Measurements from ENCODE around the gene PPP1R1C.

DNA sequence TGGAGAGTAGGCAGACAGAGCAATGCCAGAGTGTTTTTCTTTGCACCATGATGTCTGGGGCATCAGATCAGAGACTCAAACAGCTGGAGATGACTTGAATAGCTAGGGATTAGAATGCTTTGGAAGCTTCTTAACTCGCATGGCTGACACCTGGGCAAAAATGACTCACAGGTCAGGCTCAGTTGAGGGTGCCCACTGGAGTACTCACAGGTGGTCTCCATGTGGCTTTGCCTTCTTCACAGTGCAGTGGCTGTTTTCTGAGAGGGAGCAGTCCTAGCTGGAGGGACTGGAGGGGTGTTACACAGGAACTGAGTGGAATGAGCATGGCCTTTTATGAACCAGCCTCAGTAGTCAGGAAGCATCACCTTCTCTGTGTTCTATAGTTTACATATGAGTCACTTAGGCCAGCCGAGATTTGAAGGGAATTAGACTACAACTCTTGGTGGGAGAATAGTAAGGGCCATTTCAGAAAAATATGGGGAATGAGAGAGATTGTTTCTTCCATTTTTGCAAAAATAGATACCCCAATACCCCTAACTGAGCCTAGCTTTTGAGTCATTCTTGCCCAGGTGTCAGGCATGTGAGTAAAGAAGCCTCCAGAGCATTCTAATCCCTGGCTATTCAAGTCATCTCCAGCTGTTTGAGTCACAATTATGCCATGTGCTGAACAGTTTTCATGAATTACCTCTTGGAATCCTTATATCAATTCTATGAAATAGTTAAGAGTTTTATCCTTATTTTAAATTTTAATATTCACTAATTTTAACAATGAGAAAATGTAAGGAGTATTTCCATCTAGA, 7.1 kb upstream of the PPP1R1C start:
- TF ChIP-seq POLR2AphosphoS5 (IDR thresholded peaks at IDR 0.05; ENCODE audit: low read depth, low read length) (no peak), POLR2A (IDR thresholded peaks at IDR 0.05; ENCODE audit: low read depth, low read length) (no peak)

All from GM12892 (cell line).